DOHH2 (cell line): ENCODE results near the gene ALG2.

Experiments used
- CTCF ChIP-seq: fragments of 200-600 bp; sonication (generic); IDR thresholded peaks from one replicate; pipeline ENCODE4 v1.5.1; 2014; ENCODE audit warnings: antibody characterized with exemption, mild to moderate bottlenecking, low read depth, low read length; ENCODE audit not compliant: poor library complexity, severe bottlenecking
- EZH2phosphoT487 ChIP-seq: fragments of 200-600 bp; sonication (generic); IDR thresholded peaks from 2 replicates; pipeline ENCODE4 v1.6.1; 2017; ENCODE audit warnings: borderline replicate concordance, mild to moderate bottlenecking, antibody characterized with exemption, low read length, moderate library complexity, mixed read lengths

- TF ChIP-seq CTCF (peak; percentile 37), EZH2phosphoT487 (no peak)
Observed at GRCh38 chr9:99192786-99193465, 28.8 kb downstream of the ALG2 start.
